ENCODE data around the gene CALB2. TPM values are rescaled to one million over a fixed set of nuclear protein-coding genes. Genes with fewer than 3 reads are reported as not detected.
"Not testable (repeated sequence)": the region's sequence is repeated elsewhere in the genome, so short reads cannot be mapped to it uniquely, and the experiment has no call there.

The CALB2 gene
- polyA plus RNA-seq, 2 of the 4 experiments (the other 2 are of a cell fraction) = 3.7 to 6.4 TPM

DNA sequence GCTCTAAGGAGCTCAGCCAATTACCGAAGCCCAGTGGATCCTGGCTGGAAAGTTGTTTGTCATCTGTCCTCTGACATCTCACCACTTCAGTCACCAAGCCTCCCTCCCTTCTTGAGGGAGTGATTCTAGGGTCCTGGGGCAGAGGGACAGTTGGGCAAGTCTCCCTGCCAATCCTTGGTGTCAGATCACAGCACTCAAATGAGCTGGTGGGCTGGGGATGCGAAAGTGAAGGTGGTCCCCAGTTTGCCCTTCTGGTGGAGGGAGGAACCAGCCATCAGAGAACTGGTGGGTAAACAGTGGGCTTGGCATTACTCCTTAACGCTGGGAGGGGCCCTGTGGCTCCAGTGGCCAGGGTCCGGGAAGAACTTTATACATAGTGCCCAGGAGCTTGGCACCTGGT is 4.4 kb upstream of the CALB2 start:
- CTCF ChIA-PET = interaction anchor here (1.0 to 2.2 kb wide), 2 partner anchors 13 to 43 kb away, joined by 3 to 8 read pairs; no protein-coding TSS in a partner anchor
- WGBS (ENCODE audit: missing lambda C conversion rate) = 35% methylated on average over 4 of the region's 4 CpGs
- no peaks in the 10 kb centered on the region for H3K9me3 ChIP-seq
- H3K4me3 ChIP-seq = no peak overlapping the region
- H3K4me2 ChIP-seq = no peak overlapping the region
- H3K27ac ChIP-seq = no peak overlapping the region
- TF ChIP-seq HOXB5 (CRISPR knock-in tag; IDR thresholded peaks at IDR 0.05) (no peak), EHMT2 (IDR thresholded peaks at IDR 0.05; ENCODE audit: low read depth) (no peak), KDM1A (IDR thresholded peaks at IDR 0.05; ENCODE audit: low read depth) (no peak), ZSCAN20 (CRISPR knock-in tag; IDR thresholded peaks at IDR 0.05) (no peak), FOSL2 (IDR thresholded peaks at IDR 0.05) (no peak), FOSL2 (CRISPR knock-in tag; IDR thresholded peaks at IDR 0.05) (no peak), RFX5 (IDR thresholded peaks at IDR 0.05) (no peak), ESRRA (IDR thresholded peaks at IDR 0.05; ENCODE audit: borderline replicate concordance, low read length) (no peak), SREBF2 (IDR thresholded peaks at IDR 0.05) (no peak)
- TF ChIP-seq, protein P1, sequence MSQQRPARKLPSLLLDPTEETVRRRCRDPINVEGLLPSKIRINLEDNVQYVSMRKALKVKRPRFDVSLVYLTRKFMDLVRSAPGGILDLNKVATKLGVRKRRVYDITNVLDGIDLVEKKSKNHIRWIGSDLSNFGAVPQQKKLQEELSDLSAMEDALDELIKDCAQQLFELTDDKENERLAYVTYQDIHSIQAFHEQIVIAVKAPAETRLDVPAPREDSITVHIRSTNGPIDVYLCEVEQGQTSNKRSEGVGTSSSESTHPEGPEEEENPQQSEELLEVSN (IDR thresholded peaks at IDR 0.05; ENCODE audit: borderline replicate concordance, low read depth) = no peak
- ATAC-seq (no peak), DNase-seq (ENCODE audit: low read depth in 1 of 2, low spot score in 1 of 2) (no peak), FAIRE-seq (no peak)
- H3K4me1 ChIP-seq = peaks cover 11% of the 10 kb centered on the region; the same call in 2 of the 3 replicates
- POLR2A ChIA-PET = no interaction called here

DNA sequence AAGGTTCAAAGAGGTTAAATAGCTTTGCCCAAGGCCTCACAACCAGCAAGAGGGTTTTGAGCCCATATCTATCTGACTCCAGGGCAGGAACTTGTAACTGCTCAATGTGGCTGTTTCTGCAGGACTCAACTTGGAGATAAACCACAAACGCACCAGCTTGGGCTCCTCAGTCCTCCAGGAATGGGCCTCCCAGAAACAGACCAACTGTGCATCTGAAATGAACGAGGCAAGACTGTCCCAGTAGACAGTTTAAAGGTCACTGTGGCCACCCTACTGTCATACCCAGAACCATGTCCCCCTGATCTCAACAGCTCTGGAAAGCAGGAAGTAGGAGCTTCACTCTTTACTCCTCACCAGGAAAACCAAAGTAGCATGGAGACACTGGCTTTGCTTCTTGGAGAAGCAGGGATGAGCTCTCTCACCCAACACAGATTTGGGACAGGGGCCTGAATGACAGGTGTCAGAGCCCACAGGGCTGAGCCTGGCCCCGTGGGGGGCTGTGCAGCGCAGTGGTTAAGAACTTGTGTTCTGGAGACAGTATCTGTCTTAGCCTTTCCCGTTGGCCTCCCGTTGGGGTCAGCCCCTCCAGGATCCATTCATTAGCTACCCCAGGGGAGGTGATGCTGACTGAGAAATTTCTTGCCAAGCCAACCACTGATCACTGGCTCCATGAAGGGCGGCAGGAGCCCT is 2.3 kb upstream of the CALB2 start:
- no peaks in the 10 kb centered on the region for H3K9me3 ChIP-seq
- H3K27ac ChIP-seq = no peak overlapping the region
- DNase-seq (ENCODE audit: low read depth in 1 of 2, low spot score in 1 of 2) (no peak), FAIRE-seq (no peak), ATAC-seq (no peak)
- CTCF ChIA-PET = interaction anchor here (0.5 to 3.2 kb wide), 5 partner anchors 45 to 676 kb away, joined by 3 to 9 read pairs (median 4); no protein-coding TSS in a partner anchor
- H3K4me3 ChIP-seq = no peak overlapping the region
- POLR2A ChIA-PET = no interaction called here
- H3K4me2 ChIP-seq = no peak overlapping the region
- no peak for TF ChIP-seq FOXS1 (CRISPR knock-in tag; IDR thresholded peaks at IDR 0.05)
- TF ChIP-seq RNF2 (IDR thresholded peaks at IDR 0.05; ENCODE audit: borderline replicate concordance, low read depth) = no peak
- no peak for TF ChIP-seq RARB (CRISPR knock-in tag; IDR thresholded peaks at IDR 0.05)
- no peak for TF ChIP-seq TFCP2L1 (CRISPR knock-in tag; IDR thresholded peaks at IDR 0.05)
- no peak for TF ChIP-seq MAFK (IDR thresholded peaks at IDR 0.05; ENCODE audit: partially characterized antibody)
- TF ChIP-seq GATA3 (IDR thresholded peaks at IDR 0.05; ENCODE audit: borderline replicate concordance) = no peak
- H3K4me1 ChIP-seq = peaks cover 30% of the 10 kb centered on the region
- WGBS (ENCODE audit: missing lambda C conversion rate) = 52% methylated on average over 7 of the region's 7 CpGs

DNA sequence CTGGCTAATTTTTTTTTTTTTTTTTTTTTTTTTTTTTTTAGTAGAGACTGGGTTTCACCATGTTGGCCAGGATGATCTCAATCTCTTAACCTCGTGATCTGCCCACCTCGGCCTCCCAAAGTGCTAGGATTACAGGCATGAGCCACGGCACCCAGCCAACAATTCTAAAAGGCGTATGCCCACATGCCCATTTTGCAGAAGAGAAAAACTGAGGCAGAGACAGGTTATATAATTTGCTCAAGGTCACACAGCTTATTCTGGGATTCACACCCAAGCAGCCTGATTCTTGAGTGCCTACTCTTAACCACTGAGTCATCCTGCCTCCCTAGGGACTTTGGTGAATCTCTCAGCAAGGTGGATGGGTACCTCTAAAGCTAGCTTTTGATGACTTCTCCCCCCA is 1.6 kb upstream of the CALB2 start:
- CTCF ChIA-PET = interaction anchor here (1.1 to 3.6 kb wide), 9 partner anchors 9 to 677 kb away, joined by 3 to 33 read pairs (median 8); no protein-coding TSS in a partner anchor
- H3K9me3 ChIP-seq; H3K4me3 ChIP-seq; DNase-seq (ENCODE audit: low read depth in 1 of 2, low spot score in 1 of 2); ATAC-seq; POLR2A ChIA-PET; FAIRE-seq; H3K27ac ChIP-seq; H3K4me2 ChIP-seq: not testable (repeated sequence)
- 49% methylated on average over 4 of the region's 4 CpGs for WGBS (ENCODE audit: missing lambda C conversion rate)
- H3K4me1 ChIP-seq = peaks cover 30% of the 10 kb centered on the region

DNA sequence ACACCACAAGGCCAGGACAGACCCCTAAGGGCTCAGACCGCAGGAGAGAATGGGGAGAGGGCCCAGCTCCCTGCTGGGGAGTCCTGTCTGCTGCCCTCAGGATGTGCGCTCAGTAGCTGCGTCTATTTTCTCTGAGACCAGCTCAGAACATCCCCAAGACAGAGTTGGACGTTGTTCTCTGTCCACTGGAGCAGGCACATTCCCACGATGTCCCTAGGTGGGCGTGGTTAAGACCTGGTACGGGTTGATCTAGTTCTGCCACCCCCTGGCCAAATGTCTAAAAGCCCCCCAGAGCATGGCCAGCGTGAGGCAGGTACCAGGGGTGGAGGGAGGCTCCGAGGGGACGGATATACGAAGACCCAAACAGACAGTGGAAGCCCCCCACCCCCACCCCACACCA is 842 bp upstream of the CALB2 start:
- H3K4me3 ChIP-seq = no peak overlapping the region; the same call in 1 of the 3 replicates
- peak; percentile 12 to 22; a peak in 4 of 6 replicates for ATAC-seq
- peak in 1 of 2 experiments; percentile 22 for DNase-seq (ENCODE audit: low read depth in 1 of 2, low spot score in 1 of 2)

More for the DNA sequence above, 842 bp upstream of the CALB2 start:
- H3K27ac ChIP-seq = no peak overlapping the region; a peak in 1 of 6 replicates
- H3K9me3 ChIP-seq = no peaks in the 10 kb centered on the region
- peak overlapping the region; percentile 96 for H3K4me2 ChIP-seq
- peaks cover 30% of the 10 kb centered on the region for H3K4me1 ChIP-seq
- CTCF ChIA-PET = interaction anchor here (0.7 to 3.6 kb wide), 21 partner anchors 10 to 678 kb away, joined by 3 to 33 read pairs (median 4); no protein-coding TSS in a partner anchor
- TF ChIP-seq RAD21 (conservative IDR thresholded peaks at IDR 0.05 in 1 of 2, IDR thresholded peaks at IDR 0.05 in 1 of 2) (0 out of 5 replicates have a peak, but pooled peaks of 1 of the 2 experiments have one; percentile 3), NFE2L2 (conservative IDR thresholded peaks at IDR 0.05; ENCODE audit: low read length) (no peak)
- WGBS (ENCODE audit: missing lambda C conversion rate) = 31% methylated on average over 11 of the region's 11 CpGs
- POLR2A ChIA-PET = no interaction called here
- no peak for FAIRE-seq
